SK-N-SH (cell line): ENCODE measurements around the gene ATP13A3. TPM values are rescaled to one million over a fixed set of nuclear protein-coding genes. Genes with fewer than 3 reads are reported as not detected.
A peak's percentile ranks its signal among the peaks of the same experiment; 100 is the strongest.

ENCODE experiments used
- CTCF ChIA-PET: fragments of 300-600, 350-600 bp; formaldehyde crosslinking; extraction: SDS; loops from one replicate; lab custom pipeline; 2021; lab: Yijun Ruan, JAX
- POLR2A ChIA-PET: fragments of 350-600 bp; sonication (Branson Sonifier 250); formaldehyde crosslinking; extraction: SDS; loops from one replicate; lab custom pipeline; 2020; ENCODE audit warnings: antibody characterized with exemption, inconsistent platforms; lab: Yijun Ruan, JAX
- DNase-seq: peaks from one replicate; pipeline ENCODE4 v3.0.0; 2012
- H2AFZ ChIP-seq: fragments of 200-600 bp; sonication (generic); 2 replicates; pipeline ENCODE4 v1.8.1; 2016; ENCODE audit warnings: antibody characterized with exemption, mild to moderate bottlenecking, low read depth
- H3F3A ChIP-seq: fragments of 200-600 bp; sonication (generic); replicated peaks from 2 replicates; pipeline ENCODE3; 2016; ENCODE audit warnings: antibody characterized with exemption, mild to moderate bottlenecking; ENCODE audit not compliant: insufficient read depth
- H3K27ac ChIP-seq, 2 experiments: fragments of 200-500 bp in 1 of 2; fragments of 200-600 bp in 1 of 2; sonication (Bioruptor generic) in 1 of 2; sonication (generic), shearing (Covaris generic) in 1 of 2; 2 replicates each; pipeline versions ENCODE4 v1.5.1 to v1.6.1; 2014 to 2016; ENCODE audit warnings: low read depth in 2 of 2, inconsistent platforms in 1 of 2, low read length in 1 of 2, mild to moderate bottlenecking in 1 of 2, mixed read lengths in 1 of 2
- H3K27me3 ChIP-seq: fragments of 200-600 bp; sonication (generic), shearing (Covaris generic); 2 replicates; pipeline ENCODE4 v1.6.1; 2016; ENCODE audit warnings: mixed run types; ENCODE audit not compliant: insufficient read depth
- H3K36me3 ChIP-seq, 2 experiments: fragments of 200-500 bp in 1 of 2; fragments of 200-600 bp in 1 of 2; sonication (Bioruptor generic) in 1 of 2; sonication (generic) in 1 of 2; replicated peaks in 1 of 2; 2 replicates each; pipeline versions ENCODE3 to v1.5.1; 2014 to 2016; ENCODE audit warnings: low read length in 1 of 2, mild to moderate bottlenecking in 1 of 2; ENCODE audit not compliant: insufficient read depth in 2 of 2, control insufficient read depth in 1 of 2
- H3K4me1 ChIP-seq, 2 experiments: fragments of 200-500 bp in 1 of 2; fragments of 200-600 bp in 1 of 2; sonication (Bioruptor generic) in 1 of 2; sonication (generic), shearing (Covaris generic) in 1 of 2; 2 replicates each; pipeline versions ENCODE4 v1.5.1 to v1.6.1; 2014 to 2016; ENCODE audit warnings: low read depth in 1 of 2, low read length in 1 of 2, mixed run types in 1 of 2; ENCODE audit not compliant: insufficient read depth in 2 of 2, control insufficient read depth in 1 of 2
- H3K4me2 ChIP-seq: fragments of 200-600 bp; sonication (generic), shearing (Covaris generic); 2 replicates; pipeline ENCODE4 v1.6.1; 2017; ENCODE audit warnings: mixed run types
- H3K4me3 ChIP-seq, 2 experiments: fragments of 200-500 bp in 1 of 2; fragments of 200-600 bp in 1 of 2; sonication (Bioruptor generic) in 1 of 2; sonication (generic), shearing (Covaris generic) in 1 of 2; 2 replicates each; pipeline versions ENCODE4 v1.5.1 to v1.8.1; 2014 to 2016; ENCODE audit warnings: low read depth in 2 of 2, inconsistent platforms in 1 of 2, low read length in 1 of 2, mild to moderate bottlenecking in 1 of 2, mixed read lengths in 1 of 2, moderate library complexity in 1 of 2
- H3K79me2 ChIP-seq: fragments of 200-600 bp; sonication (generic); 2 replicates; pipeline ENCODE4 v1.8.1; 2017; ENCODE audit warnings: mild to moderate bottlenecking; ENCODE audit not compliant: insufficient read depth
- H3K9ac ChIP-seq: fragments of 200-600 bp; sonication (generic); 2 replicates; pipeline ENCODE4 v1.6.1; 2017; ENCODE audit warnings: mixed run types
- H3K9me2 ChIP-seq: fragments of 200-600 bp; sonication (generic); 2 replicates; pipeline ENCODE4 v1.6.1; 2017; ENCODE audit warnings: mixed run types
- H3K9me3 ChIP-seq: fragments of 200-600 bp; sonication (generic); 2 replicates; pipeline ENCODE4 v1.6.1; 2017; ENCODE audit warnings: mixed run types, mild to moderate bottlenecking, moderate library complexity
- H4K20me1 ChIP-seq: fragments of 200-600 bp; sonication (generic); 2 replicates; pipeline ENCODE4 v1.6.1; 2017; ENCODE audit warnings: mild to moderate bottlenecking, mixed run types; ENCODE audit not compliant: insufficient read depth
- CHD2 ChIP-seq: fragments of 150-350 bp; IDR thresholded peaks from 2 replicates; pipeline ENCODE4 v1.6.1; 2018; ENCODE audit warnings: low read length; ENCODE audit not compliant: partially characterized antibody
- CTCF ChIP-seq: fragments of 200-600 bp; sonication (generic); IDR thresholded peaks from 2 replicates; pipeline ENCODE4 v1.6.1; 2017; ENCODE audit warnings: antibody characterized with exemption, mild to moderate bottlenecking, moderate library complexity
- FOSL2 ChIP-seq: IDR thresholded peaks from 2 replicates; pipeline ENCODE4 v1.4.0; 2012; ENCODE audit warnings: low read depth, mild to moderate bottlenecking, moderate library complexity, borderline replicate concordance
- GATA2 ChIP-seq: sonication (generic); formaldehyde crosslinking; IDR thresholded peaks from 2 replicates; pipeline ENCODE4 v1.5.0; 2020; ENCODE audit warnings: mild to moderate bottlenecking, missing genetic modification reagents
- MAX ChIP-seq: IDR thresholded peaks from 2 replicates; pipeline ENCODE4 v1.4.0; 2012; ENCODE audit warnings: low read depth
- NFIC ChIP-seq: IDR thresholded peaks from 2 replicates; pipeline ENCODE4 v1.4.0; 2012; ENCODE audit warnings: borderline replicate concordance
- NRF1 ChIP-seq: IDR thresholded peaks from 2 replicates; pipeline ENCODE4 v1.6.1; 2012; ENCODE audit warnings: low read depth, mild to moderate bottlenecking, low read length
- RAD21 ChIP-seq: IDR thresholded peaks from 2 replicates; pipeline ENCODE4 v1.6.1; 2012; ENCODE audit warnings: mild to moderate bottlenecking, low read length
- TAF1 ChIP-seq: IDR thresholded peaks from 2 replicates; pipeline ENCODE4 v1.6.1; 2012; ENCODE audit warnings: low read depth, mild to moderate bottlenecking, low read length, moderate library complexity, borderline replicate concordance
- YY1 ChIP-seq: IDR thresholded peaks from 2 replicates; pipeline ENCODE4 v1.4.0; 2012; ENCODE audit warnings: low read depth, mild to moderate bottlenecking
- WGBS: methylation state at CpG from one replicate; pipeline ENCODE4 v1.1.6; 2017; ENCODE audit warnings: low lambda C conversion rate; 5-methylcytosine and 5-hydroxymethylcytosine counted together
- polyA plus RNA-seq, 3 experiments: library from polyadenylated mRNA; depleted of rRNA; stranded (reverse); fragments of >200 nt; gene quantifications; 2 replicates each; pipeline ENCODE4 v1.2.3, GENCODE V29; 2012
- TF ChIP-seq, protein P1 (sequence below): IDR thresholded peaks from 2 replicates; pipeline ENCODE4 v1.4.0; 2012; ENCODE audit warnings: low read depth, borderline replicate concordance

ATP13A3 gene
- polyA plus RNA-seq, 1 of the 3 experiments (the other 2 are of a cell fraction) = 48.2 TPM

DNA sequence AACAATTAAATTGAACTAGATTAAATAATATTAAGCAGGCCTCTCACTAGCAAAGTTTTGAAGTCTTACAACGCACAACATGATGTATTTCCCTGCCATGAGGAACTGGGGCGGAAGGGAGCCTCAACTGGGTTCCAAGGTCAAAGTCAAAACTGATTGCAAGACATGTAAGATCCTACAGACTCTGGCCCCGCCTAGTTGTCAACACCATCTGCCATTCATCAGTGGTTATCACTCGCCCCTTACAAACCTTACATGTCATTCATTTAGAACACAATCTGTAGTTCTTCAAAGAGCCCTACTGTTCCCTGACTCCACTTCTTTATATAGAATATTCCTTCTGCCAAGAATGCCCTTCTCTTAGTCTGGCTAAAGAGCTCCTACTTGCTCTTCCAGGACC is 10.0 kb downstream of the ATP13A3 start:
- Histone ChIP-seq H3K4me1 (peaks cover 4 to 52% of the 10 kb centered on the region in 2 experiments), H3K4me3 (no peak overlapping the region), H4K20me1 (peaks cover 31% of the 10 kb centered on the region), H3K4me2 (no peak overlapping the region; the same call in 1 of the 2 replicates), H3K9me2 (no peaks in the 10 kb centered on the region), H3K36me3 (peaks cover 28 to 62% of the 10 kb centered on the region in 2 experiments), H2AFZ (no peak overlapping the region), H3K27me3 (no peaks in the 10 kb centered on the region), H3F3A (peaks cover 53% of the 10 kb centered on the region), H3K27ac (peak overlapping the region in 1 of 2 experiments; percentile 56; a peak in 1 of 4 replicates), H3K9ac (no peak overlapping the region), H3K9me3 (no peaks in the 10 kb centered on the region), H3K79me2 (peaks cover 99% of the 10 kb centered on the region)
- WGBS = 100% methylated on average over 4 of the region's 4 CpGs
- TF ChIP-seq YY1 = no peak
- TF ChIP-seq CTCF = no peak
- no peak for TF ChIP-seq TAF1
- no peak for DNase-seq
- ChIA-PET CTCF (interaction anchor here (0.7 to 2.1 kb wide), 5 partner anchors 10 to 129 kb away, joined by 3 to 10 read pairs (median 3); no protein-coding TSS in a partner anchor), POLR2A (no interaction called here)

DNA sequence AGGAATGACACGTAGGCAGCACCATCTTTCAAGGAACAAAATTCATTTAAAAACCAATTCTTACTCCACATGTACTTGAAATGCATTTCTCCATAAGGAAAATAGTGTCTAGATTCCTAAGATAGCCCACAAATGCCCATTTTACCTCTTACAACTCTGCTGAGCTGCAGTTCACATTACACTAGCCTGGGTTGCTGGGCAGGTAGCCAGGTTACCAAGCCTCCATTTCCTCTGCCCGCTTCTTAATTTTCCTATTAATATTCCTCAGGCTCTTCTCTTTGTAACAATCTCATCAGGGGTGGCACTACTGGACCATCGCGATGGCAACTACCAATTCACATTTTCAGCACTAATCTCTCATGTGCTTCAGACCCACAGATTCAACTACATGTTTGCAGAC is 10.8 kb downstream of the ATP13A3 start:
- peaks cover 30% of the 10 kb centered on the region for H4K20me1 ChIP-seq
- no peaks in the 10 kb centered on the region for H3K27me3 ChIP-seq
- H3K9ac ChIP-seq = no peak overlapping the region
- peaks cover 24 to 58% of the 10 kb centered on the region in 2 experiments for H3K36me3 ChIP-seq
- CTCF ChIA-PET = interaction anchor here (0.7 to 2.1 kb wide), 6 partner anchors 10 to 129 kb away, joined by 3 to 10 read pairs (median 4); no protein-coding TSS in a partner anchor
- H3K4me1 ChIP-seq = peaks cover 4 to 50% of the 10 kb centered on the region in 2 experiments
- H3K27ac ChIP-seq = peak overlapping the region in 1 of 2 experiments; percentile 56; a peak in 2 of 4 replicates
- peak overlapping the region; percentile 17 for H3K4me2 ChIP-seq
- no peaks in the 10 kb centered on the region for H3K9me2 ChIP-seq
- TF ChIP-seq, protein P1, sequence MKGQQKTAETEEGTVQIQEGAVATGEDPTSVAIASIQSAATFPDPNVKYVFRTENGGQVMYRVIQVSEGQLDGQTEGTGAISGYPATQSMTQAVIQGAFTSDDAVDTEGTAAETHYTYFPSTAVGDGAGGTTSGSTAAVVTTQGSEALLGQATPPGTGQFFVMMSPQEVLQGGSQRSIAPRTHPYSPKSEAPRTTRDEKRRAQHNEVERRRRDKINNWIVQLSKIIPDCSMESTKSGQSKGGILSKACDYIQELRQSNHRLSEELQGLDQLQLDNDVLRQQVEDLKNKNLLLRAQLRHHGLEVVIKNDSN = no peak
- peak; percentile 45; the same call in 1 of the 2 replicates for TF ChIP-seq NFIC
- no peak for TF ChIP-seq TAF1
- POLR2A ChIA-PET = no interaction called here
- no peak overlapping the region for H2AFZ ChIP-seq
- H3F3A ChIP-seq = peaks cover 46% of the 10 kb centered on the region
- H3K9me3 ChIP-seq = no peaks in the 10 kb centered on the region
- peaks cover 99% of the 10 kb centered on the region for H3K79me2 ChIP-seq
- no peak overlapping the region for H3K4me3 ChIP-seq
- 81% methylated on average over 4 of the region's 4 CpGs for WGBS
- DNase-seq = no peak

GRCh38 chr3:194475138-194475932 is 11.5 kb downstream of the ATP13A3 start:
- H3K9me2 ChIP-seq = no peaks in the 10 kb centered on the region
- H3K27ac ChIP-seq = peak overlapping the region in 1 of 2 experiments; percentile 56; a peak in 2 of 4 replicates
- peak overlapping the region; percentile 17; the same call in 1 of the 2 replicates for H3K4me2 ChIP-seq
- WGBS = 91% methylated on average over 4 of the region's 4 CpGs
- peaks cover 99% of the 10 kb centered on the region for H3K79me2 ChIP-seq
- H4K20me1 ChIP-seq = peaks cover 29% of the 10 kb centered on the region
- H3K36me3 ChIP-seq = peaks cover 21 to 53% of the 10 kb centered on the region in 2 experiments
- peaks cover 4 to 50% of the 10 kb centered on the region in 2 experiments for H3K4me1 ChIP-seq
- H3K4me3 ChIP-seq = no peak overlapping the region; a peak in 1 of 4 replicates
- POLR2A ChIA-PET = no interaction called here
- peak overlapping the region; percentile 2; the same call in 1 of the 2 replicates for H3K9ac ChIP-seq
- no peak for DNase-seq
- H3K27me3 ChIP-seq = no peaks in the 10 kb centered on the region
- H3F3A ChIP-seq = peaks cover 46% of the 10 kb centered on the region
- H3K9me3 ChIP-seq = no peaks in the 10 kb centered on the region
- no peak overlapping the region for H2AFZ ChIP-seq
- CTCF ChIA-PET = interaction anchor here (0.8 to 6.8 kb wide), 6 partner anchors 9 to 119 kb away, joined by 3 to 64 read pairs (median 4); no protein-coding TSS in a partner anchor
- TF ChIP-seq GATA2 (no peak), CTCF (no peak), RAD21 (no peak), CHD2 (no peak), MAX (no peak), NRF1 (no peak), YY1 (no peak), FOSL2 (no peak)
- TF ChIP-seq, protein P1 = no peak
